GM20431 (cell line): ENCODE data around the gene RAP1GAP.

Source experiments
- in situ Hi-C: fragments of 300-500 bp; cut with MseI, MboI; formaldehyde crosslinking; loops from one replicate; pipeline ENCODE4 v1.15.0; 2020; ENCODE audit warnings: low sequenced_read_pairs; ENCODE audit not compliant: unreplicated experiment

Gene RAP1GAP

GRCh38 chr1:21664806-21665588 is 4.2 kb downstream of the RAP1GAP start:
- in situ Hi-C loops, result loop anchor here (25.0 kb wide), 1 partner anchor 297 kb away; no protein-coding TSS in a partner anchor

DNA sequence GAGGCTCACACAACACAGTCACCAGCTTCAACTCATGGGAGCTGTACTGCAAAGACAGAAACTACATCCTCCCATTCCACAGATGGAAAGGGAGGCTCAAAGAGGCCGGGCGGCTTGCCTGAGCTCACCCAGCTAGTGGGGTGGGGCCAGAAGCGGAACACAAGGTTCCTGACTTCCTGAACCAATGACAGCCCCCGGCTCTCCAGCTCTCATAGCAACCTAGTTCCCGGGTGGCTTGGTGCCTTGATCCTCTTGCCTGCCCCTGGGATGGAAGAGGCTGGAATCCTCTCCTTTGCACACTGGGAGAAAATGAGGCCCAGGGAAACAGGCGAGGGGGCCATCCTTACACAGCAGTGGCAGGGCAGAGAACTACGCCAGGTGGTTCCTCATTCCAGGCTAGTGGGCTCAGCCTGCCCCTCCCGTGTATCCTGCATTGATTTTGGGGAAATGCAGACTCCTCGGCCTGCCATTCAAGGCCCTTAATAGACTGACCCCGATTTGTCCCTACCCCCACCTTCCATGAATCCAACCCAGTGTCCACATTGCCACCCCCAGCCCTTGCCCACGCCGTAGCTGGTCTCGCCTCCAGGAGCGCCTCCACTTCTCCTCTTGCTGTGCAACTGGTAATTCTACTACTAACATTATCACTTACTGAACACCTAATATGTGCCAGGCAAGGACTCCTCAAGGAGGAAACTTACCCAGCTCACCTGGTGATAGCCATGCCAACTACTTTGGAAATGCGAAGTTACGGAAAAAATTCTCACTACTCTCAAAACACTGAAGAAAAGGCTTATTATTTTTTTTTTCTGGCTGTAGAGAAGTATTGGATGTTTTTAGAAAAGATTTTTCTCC is 5.0 kb downstream of the RAP1GAP start:
- in situ Hi-C loops, result loop anchor here (25.0 kb wide), 1 partner anchor 298 kb away; no protein-coding TSS in a partner anchor

GRCh38 chr1:21663248-21663950 is 5.8 kb downstream of the RAP1GAP start:
- in situ Hi-C loops, result loop anchor here (25.0 kb wide), 1 partner anchor 299 kb away; no protein-coding TSS in a partner anchor

DNA sequence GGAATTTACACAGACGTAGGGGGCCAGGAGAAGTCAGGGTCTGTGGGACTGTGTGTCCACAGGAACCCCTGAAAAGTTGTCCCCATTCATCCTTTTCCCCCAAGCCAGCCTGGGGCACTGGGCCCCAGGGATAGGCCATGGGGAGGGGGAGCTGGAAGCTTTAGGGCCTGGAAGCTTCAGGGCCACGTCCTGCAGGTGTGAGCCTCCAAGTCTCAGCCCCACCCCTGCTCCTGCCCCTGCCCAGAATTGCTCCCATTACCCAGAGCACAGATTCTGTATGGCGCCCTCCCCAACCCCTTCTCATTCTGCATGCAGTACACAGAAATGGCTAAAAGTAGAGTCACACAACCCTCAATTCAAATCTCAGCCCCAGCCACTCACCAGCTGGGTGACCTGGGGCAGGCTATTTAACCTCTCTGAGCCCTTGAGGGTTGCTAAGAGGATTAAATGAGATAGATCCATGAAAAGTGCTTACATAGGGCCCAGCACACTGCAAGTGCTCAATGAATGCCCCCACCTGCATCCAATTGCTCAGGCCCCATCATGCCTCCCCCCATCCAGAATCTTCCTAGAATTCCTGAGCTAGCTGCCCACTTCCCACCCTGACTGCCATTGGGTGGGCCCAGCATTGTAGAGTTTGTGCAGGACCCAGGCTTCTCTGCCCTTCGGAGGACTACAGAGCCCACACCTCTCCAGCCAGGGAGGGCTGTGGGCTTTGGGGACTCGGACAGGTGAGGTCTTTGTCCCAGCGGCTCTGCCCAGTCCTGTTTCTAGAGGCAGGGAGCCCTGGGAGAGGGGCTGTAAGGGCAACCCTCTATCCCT is 6.5 kb downstream of the RAP1GAP start:
- in situ Hi-C loops, result loop anchor here (25.0 kb wide), 1 partner anchor 300 kb away; no protein-coding TSS in a partner anchor

- in situ Hi-C loops, result loop anchor here (25.0 kb wide), 1 partner anchor 300 kb away; no protein-coding TSS in a partner anchor
These were observed 7.3 kb downstream of the RAP1GAP start for GRCh38 chr1:21661886-21662285.

DNA sequence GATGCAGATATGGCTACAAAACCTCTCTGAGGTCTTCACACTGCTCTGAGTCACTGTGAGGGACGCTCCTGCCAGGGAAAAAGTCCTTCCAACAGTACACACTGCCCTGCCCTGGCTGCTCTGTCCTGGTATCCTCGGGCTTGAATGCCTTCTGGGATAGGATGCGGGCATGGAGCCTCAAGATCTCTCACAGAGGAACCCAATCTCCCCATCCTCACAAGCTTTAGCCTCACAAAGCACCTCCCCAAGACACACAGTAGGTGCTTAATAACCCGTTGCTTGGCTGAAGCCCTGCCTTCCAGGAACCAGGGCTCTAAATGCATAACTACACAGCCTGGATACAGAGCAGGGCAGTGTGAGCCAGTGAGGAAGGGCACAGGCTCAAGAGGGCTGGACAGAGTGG is 9.2 kb downstream of the RAP1GAP start:
- in situ Hi-C loops, result loop anchor here (25.0 kb wide), 1 partner anchor 302 kb away; no protein-coding TSS in a partner anchor

DNA sequence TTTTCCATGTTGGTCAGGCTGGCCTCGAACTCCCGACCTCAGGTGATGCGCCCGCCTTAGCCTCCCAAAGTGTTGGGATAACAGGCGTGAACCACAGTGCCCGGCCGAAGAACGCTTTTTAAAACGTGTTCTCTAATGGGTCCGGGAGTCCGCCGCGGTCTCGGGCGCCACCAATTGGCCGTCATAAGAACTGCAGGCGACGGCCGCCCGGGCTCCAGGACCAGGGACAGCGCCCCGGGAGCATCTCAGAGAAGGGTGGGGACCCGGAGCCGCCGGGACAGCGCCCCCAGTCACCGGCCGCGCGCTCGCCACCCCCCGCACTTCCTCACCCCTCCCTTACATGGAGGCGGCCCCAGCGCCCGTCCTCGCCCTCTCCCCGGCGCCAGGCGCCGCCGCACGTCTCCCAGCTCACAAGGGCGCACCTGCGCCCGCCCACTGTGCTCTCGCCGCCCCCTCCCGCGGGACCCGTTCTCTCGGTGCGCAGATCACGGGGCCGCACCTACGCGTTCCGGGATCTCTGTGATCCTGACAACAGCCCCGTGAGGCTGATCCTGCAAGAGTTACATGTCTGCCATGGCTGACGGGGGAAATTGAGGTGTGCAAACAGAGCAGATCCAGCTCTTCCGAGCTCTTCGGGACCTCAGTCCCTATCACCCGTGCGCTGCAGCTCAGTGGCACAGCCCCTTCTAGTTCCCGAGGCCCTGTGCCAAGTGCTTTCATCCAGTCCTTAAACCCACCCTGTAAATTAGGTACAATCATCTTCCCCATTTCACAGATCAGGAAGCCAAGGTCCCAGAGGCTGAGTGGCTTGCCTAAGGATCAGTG is 9.8 kb downstream of the RAP1GAP start:
- in situ Hi-C loops, result loop anchor here (25.0 kb wide), 1 partner anchor 303 kb away; no protein-coding TSS in a partner anchor

DNA sequence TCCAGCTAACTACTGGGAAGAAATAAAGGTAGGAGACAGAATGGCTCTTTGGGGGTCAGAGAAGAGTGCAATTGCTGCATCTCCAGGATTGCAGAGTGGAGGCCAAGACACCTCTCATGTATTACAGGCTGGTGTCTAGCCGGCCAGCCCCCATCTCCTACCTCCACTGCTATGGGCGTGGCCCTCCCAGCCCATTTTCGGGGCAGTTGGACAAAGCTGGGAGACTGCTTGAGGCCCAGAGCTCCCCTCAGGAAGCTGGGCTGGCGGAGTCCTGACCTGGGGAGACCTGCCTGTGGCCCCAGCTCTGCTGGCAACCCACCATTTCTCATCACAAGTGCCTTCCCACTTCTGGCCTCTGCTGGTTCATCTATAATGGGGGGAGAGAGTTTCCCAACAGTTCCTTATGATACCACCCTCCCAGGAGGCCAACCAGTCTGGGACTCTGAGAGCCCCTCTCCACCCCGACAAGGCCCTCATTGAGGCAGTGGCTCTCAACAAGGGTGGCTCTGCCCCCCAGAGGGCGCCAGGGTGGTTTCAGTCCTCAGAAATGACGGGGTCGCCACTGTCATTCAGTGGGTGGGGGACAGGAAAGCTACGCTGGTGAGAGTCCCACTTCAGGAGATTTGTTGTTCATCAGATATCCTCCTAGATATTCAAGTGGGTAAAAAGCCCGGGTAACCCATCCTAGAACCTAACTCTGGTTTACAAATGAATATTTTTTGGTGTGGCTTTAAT is 11.5 kb downstream of the RAP1GAP start:
- in situ Hi-C loops, result loop anchor here (25.0 kb wide), 1 partner anchor 305 kb away; no protein-coding TSS in a partner anchor

- in situ Hi-C loops, result loop anchor here (25.0 kb wide), 1 partner anchor 307 kb away; no protein-coding TSS in a partner anchor
These were observed 13.4 kb downstream of the RAP1GAP start for GRCh38 chr1:21655748-21656147.

GRCh38 chr1:21655259-21655658 is 13.9 kb downstream of the RAP1GAP start:
- in situ Hi-C loops, result loop anchor here (25.0 kb wide), 1 partner anchor 307 kb away; no protein-coding TSS in a partner anchor

DNA sequence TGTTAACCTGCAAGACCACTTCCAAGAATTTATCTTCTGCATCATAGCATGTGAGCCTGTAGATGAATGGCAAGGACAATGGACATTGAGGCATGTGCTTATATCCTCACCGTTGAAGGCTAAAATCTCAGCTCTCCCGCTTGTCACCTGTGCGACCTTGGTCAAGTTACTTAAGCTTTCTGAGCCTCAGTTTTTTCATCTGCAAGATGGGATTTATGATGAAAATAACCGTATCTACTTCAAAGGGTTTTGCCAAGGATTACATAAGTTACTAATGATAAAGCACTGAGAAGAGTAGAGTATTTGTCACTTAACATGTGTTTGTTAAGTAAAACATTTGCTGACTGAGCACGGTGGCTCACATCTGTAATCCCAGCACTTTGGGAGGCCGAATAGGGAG is 14.9 kb downstream of the RAP1GAP start:
- in situ Hi-C loops, result loop anchor here (25.0 kb wide), 1 partner anchor 308 kb away; no protein-coding TSS in a partner anchor

GRCh38 chr1:21653744-21654100 is 15.4 kb downstream of the RAP1GAP start:
- in situ Hi-C loops, result loop anchor here (25.0 kb wide), 1 partner anchor 309 kb away; no protein-coding TSS in a partner anchor

DNA sequence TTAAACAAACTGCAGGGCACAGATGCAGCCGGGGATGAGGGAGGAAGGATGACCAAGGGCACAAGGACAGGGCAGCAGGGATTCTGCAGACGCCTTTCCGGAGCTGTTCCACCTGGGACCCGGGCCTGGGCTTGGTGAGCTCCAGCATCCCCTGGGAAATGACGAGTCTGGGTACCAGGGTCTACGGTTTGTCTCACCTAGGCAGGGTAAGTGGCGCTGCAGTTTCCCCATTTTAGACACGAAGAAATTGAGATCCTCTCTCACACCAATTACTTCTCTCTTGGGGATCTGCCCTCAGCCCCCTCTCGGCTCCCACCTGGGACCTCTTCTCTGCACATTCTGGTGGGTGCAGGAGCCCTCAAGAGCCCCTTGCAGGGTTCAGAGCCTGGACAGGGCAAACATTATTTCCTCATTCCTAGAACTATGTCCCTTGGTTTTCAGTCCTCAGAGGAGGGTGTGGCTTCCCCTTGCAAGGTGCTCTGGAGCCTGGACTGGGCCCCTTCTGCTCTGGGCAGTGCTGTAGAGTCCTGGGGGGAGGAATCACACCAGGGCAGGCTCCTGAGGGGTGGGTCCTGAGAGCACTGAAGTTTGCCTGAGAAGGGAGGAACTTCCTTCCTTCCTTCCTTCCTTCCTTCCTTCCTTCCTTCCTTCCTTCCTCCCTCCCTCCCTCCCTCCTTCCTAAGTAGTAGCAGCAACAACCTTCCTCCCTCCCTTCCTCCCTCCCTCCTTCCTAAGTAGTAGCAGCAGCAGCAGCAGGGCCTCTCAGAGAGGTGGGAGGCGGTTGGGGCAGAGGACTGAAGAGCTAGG is 16.0 kb downstream of the RAP1GAP start:
- in situ Hi-C loops, result loop anchor here (25.0 kb wide), 1 partner anchor 309 kb away; no protein-coding TSS in a partner anchor

- in situ Hi-C loops, result loop anchor here (25.0 kb wide), 1 partner anchor 310 kb away; no protein-coding TSS in a partner anchor
These were observed 16.8 kb downstream of the RAP1GAP start for GRCh38 chr1:21652101-21652936.

GRCh38 chr1:21651214-21652042 is 17.7 kb downstream of the RAP1GAP start:
- in situ Hi-C loops, result loop anchor here (25.0 kb wide), 1 partner anchor 311 kb away; no protein-coding TSS in a partner anchor
